Nucleus accumbens (tissue), 56 donors: ENCODE data around the gene AFG3L2.
A peak's percentile ranks its signal among the peaks of the same experiment; 100 is the strongest.

ENCODE experiments used
- DNase-seq, 56 donors: peaks; one replicate each; lab custom pipeline; 2025; lab: John Stamatoyannopoulos, UW

The AFG3L2 gene

GRCh38 chr18:12306752-12307700 lies 70.0 kb downstream of the AFG3L2 start:
- DNase-seq: peak in 1 of 56 donors; percentile 12

GRCh38 chr18:12305930-12306629 lies 70.9 kb downstream of the AFG3L2 start:
- DNase-seq: no peak

GRCh38 chr18:12305211-12305610 lies 71.8 kb downstream of the AFG3L2 start:
- no peak for DNase-seq

GRCh38 chr18:12304351-12305210 lies 72.4 kb downstream of the AFG3L2 start:
- no peak for DNase-seq

GRCh38 chr18:12302391-12303147 lies 74.5 kb downstream of the AFG3L2 start:
- no peak for DNase-seq

- no peak for DNase-seq
Observed at GRCh38 chr18:12301263-12302005, 75.6 kb downstream of the AFG3L2 start.

- DNase-seq: no peak
Observed at GRCh38 chr18:12299862-12300261, 77.2 kb downstream of the AFG3L2 start.

GRCh38 chr18:12296457-12296856 lies 80.6 kb downstream of the AFG3L2 start:
- DNase-seq: no peak

GRCh38 chr18:12296087-12296403 lies 81.0 kb downstream of the AFG3L2 start:
- DNase-seq: no peak

- no peak for DNase-seq
Observed at GRCh38 chr18:12295389-12296086, 81.5 kb downstream of the AFG3L2 start.

- no peak for DNase-seq
Observed at GRCh38 chr18:12293831-12294230, 83.2 kb downstream of the AFG3L2 start.

- no peak for DNase-seq
Observed at GRCh38 chr18:12291690-12292089, 85.3 kb downstream of the AFG3L2 start.

GRCh38 chr18:12291161-12291560 lies 85.9 kb downstream of the AFG3L2 start:
- DNase-seq: no peak

- DNase-seq: no peak
Observed at GRCh38 chr18:12290086-12290485, 86.9 kb downstream of the AFG3L2 start.

- DNase-seq: no peak
Observed at GRCh38 chr18:12288403-12288755, 88.6 kb downstream of the AFG3L2 start.

- peak in 10 of 56 donors; percentile 5 to 55 (median 20) for DNase-seq
Observed at GRCh38 chr18:12287684-12288402, 89.2 kb downstream of the AFG3L2 start.

- DNase-seq: no peak
Observed at GRCh38 chr18:12287131-12287681, 89.8 kb downstream of the AFG3L2 start.

GRCh38 chr18:12283666-12284065 lies 93.4 kb downstream of the AFG3L2 start:
- DNase-seq: no peak
